H1 (cell line): Measurements from ENCODE around the gene VRK2. TPM values are rescaled to one million over a fixed set of nuclear protein-coding genes. Genes with fewer than 3 reads are reported as not detected.

Experiments used
- CTCF ChIA-PET: fragments of 300-600 bp; sonication (Branson Sonifier 250); formaldehyde crosslinking; loops from one replicate; lab custom pipeline; 2021; ENCODE audit not compliant: partially characterized antibody; lab: Charles Lee
- POLR2A ChIA-PET: fragments of 300-600 bp; sonication (Branson Sonifier 250); formaldehyde crosslinking; loops from one replicate; lab custom pipeline; 2021; ENCODE audit warnings: inconsistent platforms; ENCODE audit not compliant: partially characterized antibody; lab: Charles Lee
- DNase-seq, 2 experiments: peaks; one replicate each; pipeline versions ENCODE4 v3.0.0 to v3.0.0-alpha.2; 2010 to 2022; ENCODE audit warnings: low spot score in 2 of 2, low read depth in 1 of 2, mixed read lengths in 1 of 2
- FAIRE-seq: peaks from 2 replicates; lab custom pipeline; 2011; peaks lifted over from hg19 to GRCh38; lab: Jason Lieb, UNC
- H2AFZ ChIP-seq: 2 replicates; pipeline ENCODE4 v1.8.1; 2012; ENCODE audit warnings: low read length, inconsistent platforms
- H2AK5ac ChIP-seq: 2 replicates; pipeline ENCODE4 v1.6.1; 2013; ENCODE audit warnings: low read depth, low read length
- H2BK120ac ChIP-seq: replicated peaks from 2 replicates; pipeline ENCODE3; 2013; ENCODE audit warnings: low read depth, low read length, inconsistent platforms
- H2BK12ac ChIP-seq: 2 replicates; pipeline ENCODE4 v1.6.1; 2013; ENCODE audit warnings: low read depth, low read length
- H2BK15ac ChIP-seq: 2 replicates; pipeline ENCODE4 v1.6.1; 2013; ENCODE audit warnings: low read length
- H2BK20ac ChIP-seq: 2 replicates; pipeline ENCODE4 v1.6.1; 2013; ENCODE audit warnings: low read length
- H2BK5ac ChIP-seq: 2 replicates; pipeline ENCODE4 v1.6.1; 2013; ENCODE audit warnings: low read depth, low read length
- H3K14ac ChIP-seq: 2 replicates; pipeline ENCODE4 v1.6.1; 2013; ENCODE audit warnings: inconsistent platforms; ENCODE audit not compliant: insufficient read length
- H3K18ac ChIP-seq: 2 replicates; pipeline ENCODE4 v1.6.1; 2013; ENCODE audit warnings: low read length; ENCODE audit errors: extremely low read depth
- H3K23ac ChIP-seq: 2 replicates; pipeline ENCODE4 v1.6.1; 2013; ENCODE audit warnings: inconsistent platforms; ENCODE audit not compliant: insufficient read length
- H3K23me2 ChIP-seq: 2 replicates; pipeline ENCODE4 v1.6.1; 2013; ENCODE audit warnings: low read depth, low read length
- H3K27ac ChIP-seq: 2 replicates; pipeline ENCODE4 v1.6.1; 2011; ENCODE audit warnings: low read depth, low read length, inconsistent platforms
- H3K27me3 ChIP-seq, 4 experiments: replicated peaks in 1 of 4; 1 replicate in 1 of 4; 2 replicates in 3 of 4; pipeline versions ENCODE4 v1.6.1 to v1.8.1; 2011 to 2013; ENCODE audit warnings: low read length in 3 of 4, mild to moderate bottlenecking in 3 of 4, inconsistent platforms in 2 of 4, mixed read lengths in 2 of 4, moderate library complexity in 1 of 4; ENCODE audit not compliant: control insufficient read depth in 3 of 4, insufficient read depth in 3 of 4; ENCODE audit errors: extremely low read depth in 1 of 4
- H3K36me3 ChIP-seq, 4 experiments: 2 replicates each; pipeline versions ENCODE4 v1.6.1 to v1.8.1; 2011 to 2013; ENCODE audit warnings: mild to moderate bottlenecking in 4 of 4, low read length in 3 of 4, moderate library complexity in 2 of 4, control low read depth in 1 of 4, inconsistent platforms in 1 of 4; ENCODE audit not compliant: insufficient read depth in 4 of 4, control insufficient read depth in 2 of 4
- H3K4ac ChIP-seq: replicated peaks from 2 replicates; pipeline ENCODE3; 2013; ENCODE audit warnings: low read length, low read depth, mixed read lengths, inconsistent platforms; ENCODE audit not compliant: insufficient read length
- H3K4me1 ChIP-seq, 4 experiments: replicated peaks in 1 of 4; 1 replicate in 1 of 4; 2 replicates in 3 of 4; pipeline versions ENCODE4 v1.6.1 to v1.8.1; 2011 to 2013; ENCODE audit warnings: low read length in 3 of 4, inconsistent platforms in 2 of 4, mixed read lengths in 1 of 4; ENCODE audit not compliant: insufficient read depth in 4 of 4, control insufficient read depth in 3 of 4
- H3K4me2 ChIP-seq, 2 experiments: 2 replicates each; pipeline versions ENCODE4 v1.6.1 to v1.8.1; 2011 to 2013; ENCODE audit warnings: low read depth in 2 of 2, low read length in 2 of 2, control low read depth in 1 of 2, inconsistent platforms in 1 of 2, mild to moderate bottlenecking in 1 of 2; ENCODE audit not compliant: insufficient read depth in 1 of 2
- H3K4me3 ChIP-seq, 4 experiments: fragments of 200-600, 300-600 bp in 1 of 4; sonication (generic), shearing (Covaris generic), sonication (Bioruptor Twin) in 1 of 4; 2 replicates each; pipeline versions ENCODE4 v1.5.1 to v1.8.1; 2011 to 2016; ENCODE audit warnings: low read length in 4 of 4, low read depth in 3 of 4, control low read depth in 2 of 4, inconsistent platforms in 2 of 4, mild to moderate bottlenecking in 2 of 4, mixed read lengths in 1 of 4, moderate library complexity in 1 of 4; ENCODE audit not compliant: insufficient read depth in 2 of 4; ENCODE audit errors: extremely low read depth in 1 of 4
- H3K56ac ChIP-seq: replicated peaks from 2 replicates; pipeline ENCODE3; 2013; ENCODE audit warnings: low read depth, mild to moderate bottlenecking, mixed read lengths, low read length, inconsistent platforms; ENCODE audit not compliant: insufficient read length
- H3K79me1 ChIP-seq: 2 replicates; pipeline ENCODE4 v1.6.1; 2013; ENCODE audit warnings: low read depth, low read length, control low read depth
- H3K79me2 ChIP-seq, 2 experiments: 2 replicates each; pipeline versions ENCODE4 v1.6.1 to v1.8.1; 2012 to 2013; ENCODE audit warnings: low read length in 2 of 2, mild to moderate bottlenecking in 2 of 2, inconsistent platforms in 1 of 2; ENCODE audit not compliant: insufficient read depth in 2 of 2, control insufficient read depth in 1 of 2
- H3K9ac ChIP-seq, 4 experiments: replicated peaks in 1 of 4; 1 replicate in 1 of 4; 2 replicates in 3 of 4; pipeline versions ENCODE4 v1.6.1 to v1.8.1; 2011 to 2013; ENCODE audit warnings: low read depth in 3 of 4, low read length in 3 of 4, control low read depth in 2 of 4, mild to moderate bottlenecking in 2 of 4, moderate library complexity in 2 of 4, inconsistent platforms in 1 of 4; ENCODE audit errors: extremely low read depth in 1 of 4
- H3K9me3 ChIP-seq, 2 experiments: 2 replicates each; pipeline versions ENCODE4 v1.6.1 to v1.8.1; 2012 to 2013; ENCODE audit warnings: mild to moderate bottlenecking in 2 of 2, moderate library complexity in 2 of 2, control low read depth in 1 of 2, inconsistent platforms in 1 of 2, low read depth in 1 of 2, low read length in 1 of 2, mixed read lengths in 1 of 2; ENCODE audit not compliant: insufficient read depth in 2 of 2
- H4K20me1 ChIP-seq, 2 experiments: replicated peaks in 1 of 2; 2 replicates each; pipeline versions ENCODE3 to v1.8.1; 2011 to 2013; ENCODE audit warnings: inconsistent platforms in 2 of 2, low read length in 2 of 2, mild to moderate bottlenecking in 1 of 2; ENCODE audit not compliant: insufficient read depth in 2 of 2, control insufficient read depth in 1 of 2
- H4K5ac ChIP-seq: 2 replicates; pipeline ENCODE4 v1.6.1; 2013; ENCODE audit warnings: low read length, low read depth, mixed read lengths, inconsistent platforms; ENCODE audit not compliant: insufficient read length
- H4K8ac ChIP-seq: 2 replicates; pipeline ENCODE4 v1.8.0; 2013; ENCODE audit warnings: mild to moderate bottlenecking, moderate library complexity, low read length, inconsistent platforms; ENCODE audit not compliant: insufficient read depth; ENCODE audit errors: extremely low read depth
- H4K91ac ChIP-seq: replicated peaks from 2 replicates; pipeline ENCODE3; 2013; ENCODE audit warnings: low read length, mixed read lengths, inconsistent platforms; ENCODE audit not compliant: insufficient read length
- BRCA1 ChIP-seq: IDR thresholded peaks from 2 replicates; pipeline ENCODE4 v1.6.1; 2012; ENCODE audit warnings: low read depth, low read length, improper control_type of control experiment
- CBX8 ChIP-seq: fragments of 300-800, 300-1000 bp; sonication (generic); IDR thresholded peaks from 2 replicates; pipeline ENCODE4 v1.7.1; 2016; ENCODE audit warnings: low read depth, low read length, borderline replicate concordance
- CTCF ChIP-seq, 3 experiments: IDR thresholded peaks; 1 replicate in 2 of 3; 2 replicates in 1 of 3; pipeline versions ENCODE4 v1.5.1 to v1.6.1; 2011; ENCODE audit warnings: low read length in 3 of 3, mild to moderate bottlenecking in 3 of 3, inconsistent platforms in 2 of 3, low read depth in 1 of 3, moderate library complexity in 1 of 3; ENCODE audit not compliant: insufficient read depth in 1 of 3; ENCODE audit errors: control extremely low read depth in 1 of 3
- GABPA ChIP-seq: IDR thresholded peaks from 2 replicates; pipeline ENCODE4 v1.6.1; 2011; ENCODE audit warnings: mild to moderate bottlenecking, low read length, moderate library complexity, borderline replicate concordance; ENCODE audit not compliant: insufficient read depth
- RNF2 ChIP-seq: fragments of 200-900, 300-1000 bp; sonication (generic); IDR thresholded peaks from 2 replicates; pipeline ENCODE4 v1.7.1; 2016; ENCODE audit warnings: borderline replicate concordance, low read depth, mild to moderate bottlenecking, antibody characterized with exemption, low read length; ENCODE audit not compliant: poor library complexity, severe bottlenecking; ENCODE audit errors: missing control alignments
- SIRT6 ChIP-seq: IDR thresholded peaks from one replicate; pipeline ENCODE4 v1.7.1; 2012; ENCODE audit warnings: low read length, inconsistent platforms
- SP4 ChIP-seq: IDR thresholded peaks from 2 replicates; pipeline ENCODE4 v1.6.1; 2012; ENCODE audit warnings: low read length, inconsistent platforms
- SUZ12 ChIP-seq: fragments of 200-600 bp; sonication (generic); IDR thresholded peaks from 2 replicates; pipeline ENCODE4 v1.6.1; 2012; ENCODE audit warnings: mild to moderate bottlenecking, inconsistent platforms, low read length, moderate library complexity, mixed read lengths
- TCF12 ChIP-seq: IDR thresholded peaks from 2 replicates; pipeline ENCODE4 v1.6.1; 2011; ENCODE audit warnings: low read depth, mild to moderate bottlenecking, low read length
- YY1 ChIP-seq: IDR thresholded peaks from 2 replicates; pipeline ENCODE4 v1.6.1; 2011; ENCODE audit warnings: low read depth, mild to moderate bottlenecking, low read length
- WGBS, 2 experiments: shearing (Covaris generic) in 1 of 2; methylation state at CpG; one replicate each; pipeline versions ENCODE4 v1.1.6 to v1.1.7; 2013 to 2015; ENCODE audit warnings: low lambda C conversion rate in 2 of 2, mixed read lengths in 2 of 2, inconsistent platforms in 1 of 2, low coverage in 1 of 2, missing lambda C conversion rate in 1 of 2; ENCODE audit not compliant: insufficient replicate concordance in 2 of 2, insufficient coverage in 1 of 2, insufficient read length in 1 of 2; ENCODE audit errors: extremely low coverage in 1 of 2, missing lambda C conversion rate in 1 of 2; 5-methylcytosine and 5-hydroxymethylcytosine counted together
- polyA plus RNA-seq, 7 experiments: library from polyadenylated mRNA; depleted of rRNA in 3 of 7; stranded (reverse) in 5 of 7; unstranded in 2 of 7; fragments of >200 nt in 5 of 7; fragments of 200-250 nt in 2 of 7; gene quantifications; 1 replicate in 5 of 7; 2 replicates in 1 of 7; 4 replicates in 1 of 7; pipeline versions ENCODE4 v1.2.1 to v1.2.3, GENCODE V29; 2011 to 2013; ENCODE audit warnings: missing spikeins in 2 of 7, mixed read lengths in 2 of 7
- total RNA-seq: library from RNA; stranded (reverse); fragmentation: NEBNext Ultra II Directional; extraction: Animal tissue kit (Norgen Biotek cat#: 25700); gene quantifications from 2 replicates; pipeline ENCODE4 v1.2.1, GENCODE V29; 2021

The VRK2 gene
- total and polyA plus RNA-seq, 2 of the 8 experiments (the other 6 are each of a cell fraction or from before 2014, with no cell fraction given) = 7.6 to 27.8 TPM

DNA sequence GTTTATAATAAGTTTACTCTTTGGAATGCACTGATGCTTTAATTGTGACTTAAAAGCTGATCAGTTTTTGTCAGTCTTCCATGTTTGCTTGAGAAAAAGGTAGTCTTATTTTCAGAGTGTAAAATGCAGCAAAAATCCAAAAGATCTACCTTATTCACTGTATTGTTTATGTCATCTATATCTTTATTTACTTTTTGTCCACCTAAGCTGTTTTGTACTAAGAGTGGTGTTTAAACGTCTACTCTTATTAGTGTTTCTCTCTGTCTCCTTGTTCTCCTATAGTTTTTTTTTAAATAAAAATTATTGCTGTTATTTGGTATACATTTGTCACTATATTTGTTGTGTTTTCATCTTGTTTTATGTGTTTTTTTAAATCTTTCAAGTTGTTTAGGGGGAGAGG is 50.4 kb downstream of the VRK2 start:
- Histone ChIP-seq H3K4me3 (no peak overlapping the region), H3K14ac (no peak overlapping the region), H4K5ac (no peak overlapping the region), H4K20me1 (no peaks in the 10 kb centered on the region), H3K23ac (no peak overlapping the region), H3K4me1 (no peaks in the 10 kb centered on the region), H4K8ac (no peak overlapping the region), H2AK5ac (no peak overlapping the region), H3K36me3 (peaks cover 0 to 6% (median 2%) of the 10 kb centered on the region in 4 experiments; a peak in 3 of 8 replicates), H3K56ac (no peak overlapping the region), H2AFZ (no peak overlapping the region), H2BK12ac (no peak overlapping the region), H3K9ac (no peak overlapping the region), H4K91ac (no peak overlapping the region), H3K79me2 (no peaks in the 10 kb centered on the region), H2BK120ac (no peak overlapping the region), H2BK20ac (no peak overlapping the region), H3K18ac (no peak overlapping the region), H2BK5ac (no peak overlapping the region), H3K27ac (no peak overlapping the region), H3K4me2 (no peak overlapping the region), H3K23me2 (no peaks in the 10 kb centered on the region), H3K27me3 (no peaks in the 10 kb centered on the region), H2BK15ac (no peak overlapping the region), H3K4ac (no peak overlapping the region), H3K79me1 (no peaks in the 10 kb centered on the region), H3K9me3 (no peaks in the 10 kb centered on the region; a peak in 1 of 4 replicates)
- no peak for DNase-seq
- ChIA-PET CTCF (no interaction called here), POLR2A (interaction anchor here (0.6 kb wide), 1 partner anchor 117 kb away, joined by 5 read pairs; no protein-coding TSS in a partner anchor)
- WGBS, 2 experiments = 88% methylated on average over 1 of the region's 1 CpG; no CpG with 5 or more reads in 1 of the 2 experiments
- no peak for FAIRE-seq
- TF ChIP-seq TCF12 (no peak), GABPA (no peak), CBX8 (no peak), CTCF (IDR thresholded peaks at IDR 0.05; ENCODE audit: control extremely low read depth in 1 of 3, insufficient read depth in 1 of 3, low read depth in 1 of 3, low read length in 3 of 3) (no peak), BRCA1 (no peak), SUZ12 (no peak), RNF2 (no peak), SP4 (no peak), SIRT6 (no peak), YY1 (no peak)
